Prostate gland (tissue), 2 donors: ENCODE measurements around the gene SLC38A10. TPM values are rescaled to one million over a fixed set of nuclear protein-coding genes. Genes with fewer than 3 reads are reported as not detected.

Experiments used
- DNase-seq: peaks from one replicate; pipeline ENCODE4 v3.0.0-alpha.2; 2019; ENCODE audit warnings: low spot score
- H3K27ac ChIP-seq, 2 donors: fragments of 200-600 bp; sonication (generic); 2 replicates each; pipeline ENCODE4 v1.5.1; 2017 to 2019
- H3K27me3 ChIP-seq: fragments of 200-600 bp; sonication (generic); replicated peaks from 2 replicates; pipeline ENCODE4 v1.5.1; 2019; ENCODE audit not compliant: insufficient read depth
- H3K36me3 ChIP-seq, 2 donors: fragments of 200-600 bp; sonication (generic); 1 replicate in 1 of 2; 2 replicates in 1 of 2; pipeline versions ENCODE4 v1.5.1 to v1.8.1; 2017 to 2019
- H3K4me1 ChIP-seq: fragments of 200-600 bp; sonication (generic); replicated peaks from 2 replicates; pipeline ENCODE4 v1.5.1; 2019
- H3K4me3 ChIP-seq, 2 donors: fragments of 200-600 bp; sonication (generic); 2 replicates each; pipeline ENCODE4 v1.5.1; 2017 to 2019
- H3K9me3 ChIP-seq: fragments of 200-600 bp; sonication (generic); 2 replicates; pipeline ENCODE4 v1.5.1; 2017
- POLR2A ChIP-seq: fragments of 450-650 bp; IDR thresholded peaks from one replicate; pipeline ENCODE4 v1.6.1; 2016; ENCODE audit warnings: antibody characterized with exemption, mild to moderate bottlenecking
- POLR2AphosphoS5 ChIP-seq: sonication (generic); formaldehyde crosslinking; IDR thresholded peaks from one replicate; pipeline ENCODE4 v1.6.1; 2017; ENCODE audit warnings: antibody characterized with exemption
- WGBS: methylation state at CpG from one replicate; pipeline ENCODE4 v1.1.5; 2018; 5-methylcytosine and 5-hydroxymethylcytosine counted together
- intact Hi-C: fragments of 100-400 bp; cut with DNase I; formaldehyde crosslinking; loops from one replicate; pipeline ENCODE4 v1.14.2; 2022
- total RNA-seq, 2 donors: library from RNA; depleted of rRNA; stranded (reverse); fragments of >200 nt; gene quantifications; one replicate each; pipeline ENCODE4 v1.1.0, GENCODE V29; 2016
- TF ChIP-seq, protein P1 (sequence below), 4 experiments: fragments of 200-600 bp in 2 of 4; fragments of 450-650 bp in 2 of 4; sonication (generic) in 2 of 4; IDR thresholded peaks; 1 replicate in 3 of 4; 2 replicates in 1 of 4; pipeline ENCODE4 v1.5.1; 2016 to 2019; ENCODE audit warnings: antibody characterized with exemption in 4 of 4, mild to moderate bottlenecking in 2 of 4, moderate library complexity in 2 of 4

Gene SLC38A10
- total RNA-seq, 2 donors from 2014 or later = 104 to 167 TPM

DNA sequence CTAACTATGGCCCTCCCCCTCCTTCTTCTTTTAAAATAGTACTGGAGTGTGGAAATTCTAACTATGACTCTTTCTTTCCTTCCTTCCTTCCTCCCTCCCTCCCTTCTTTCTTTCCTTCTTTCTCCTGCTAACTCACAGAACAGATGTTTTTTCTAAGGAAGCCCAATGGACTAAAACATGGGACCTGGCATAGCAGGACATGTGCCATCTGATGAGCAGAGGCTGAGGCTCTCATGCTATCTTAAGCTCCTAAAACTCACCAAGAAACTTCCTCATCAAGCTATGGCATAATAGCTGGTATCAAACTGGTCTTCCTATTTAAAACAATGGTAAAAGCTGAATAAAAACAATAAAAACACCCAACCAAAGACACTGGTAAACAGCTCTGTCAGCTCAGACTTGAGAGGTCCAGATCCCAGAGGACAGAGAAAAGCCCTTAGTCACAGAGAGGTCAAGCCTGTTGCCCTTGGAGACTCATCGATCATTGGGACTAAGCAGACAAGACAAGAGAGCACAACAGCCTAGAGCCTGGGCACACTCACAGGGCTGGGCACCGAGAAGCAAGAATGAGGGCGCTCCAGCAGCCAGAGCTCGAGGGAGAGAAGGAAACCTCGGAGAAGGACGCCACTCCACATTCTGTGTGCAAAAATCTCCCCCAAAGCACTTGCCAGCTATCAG is 27.6 kb downstream of the SLC38A10 start:
- no peaks in the 10 kb centered on the region for H3K4me1 ChIP-seq
- 92% methylated on average over 6 of the region's 6 CpGs for WGBS
- DNase-seq = no peak
- no peaks in the 10 kb centered on the region for H3K9me3 ChIP-seq
- no peak for TF ChIP-seq POLR2AphosphoS5
- TF ChIP-seq, protein P1, sequence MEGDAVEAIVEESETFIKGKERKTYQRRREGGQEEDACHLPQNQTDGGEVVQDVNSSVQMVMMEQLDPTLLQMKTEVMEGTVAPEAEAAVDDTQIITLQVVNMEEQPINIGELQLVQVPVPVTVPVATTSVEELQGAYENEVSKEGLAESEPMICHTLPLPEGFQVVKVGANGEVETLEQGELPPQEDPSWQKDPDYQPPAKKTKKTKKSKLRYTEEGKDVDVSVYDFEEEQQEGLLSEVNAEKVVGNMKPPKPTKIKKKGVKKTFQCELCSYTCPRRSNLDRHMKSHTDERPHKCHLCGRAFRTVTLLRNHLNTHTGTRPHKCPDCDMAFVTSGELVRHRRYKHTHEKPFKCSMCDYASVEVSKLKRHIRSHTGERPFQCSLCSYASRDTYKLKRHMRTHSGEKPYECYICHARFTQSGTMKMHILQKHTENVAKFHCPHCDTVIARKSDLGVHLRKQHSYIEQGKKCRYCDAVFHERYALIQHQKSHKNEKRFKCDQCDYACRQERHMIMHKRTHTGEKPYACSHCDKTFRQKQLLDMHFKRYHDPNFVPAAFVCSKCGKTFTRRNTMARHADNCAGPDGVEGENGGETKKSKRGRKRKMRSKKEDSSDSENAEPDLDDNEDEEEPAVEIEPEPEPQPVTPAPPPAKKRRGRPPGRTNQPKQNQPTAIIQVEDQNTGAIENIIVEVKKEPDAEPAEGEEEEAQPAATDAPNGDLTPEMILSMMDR (IDR thresholded peaks at IDR 0.05) = no peak
- no peak for TF ChIP-seq POLR2A
- H3K27ac ChIP-seq = no peak overlapping the region
- H3K27me3 ChIP-seq = no peaks in the 10 kb centered on the region
- intact Hi-C loops = no loop called here
- H3K4me3 ChIP-seq = no peak overlapping the region
- peaks cover 4 to 9% of the 10 kb centered on the region in 2 donors for H3K36me3 ChIP-seq

DNA sequence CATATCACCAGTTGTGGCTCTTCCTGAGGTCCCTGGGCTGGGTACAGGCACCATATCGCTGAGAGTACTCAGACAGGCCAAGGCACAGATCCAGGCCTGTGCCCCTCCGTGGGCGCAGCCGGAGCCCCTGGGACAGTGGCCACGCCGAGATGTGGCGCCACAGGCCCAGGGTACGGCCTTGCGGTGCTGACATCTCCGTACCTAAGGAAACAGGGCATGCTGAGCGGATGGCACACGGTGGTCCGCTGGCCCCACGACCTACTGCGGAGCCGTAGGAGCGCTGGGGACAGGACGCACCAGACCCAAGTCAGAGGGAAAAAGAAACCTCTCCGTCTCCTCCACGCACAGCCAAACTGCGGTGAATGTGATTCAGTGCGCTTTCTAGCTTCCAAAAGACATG is 29.5 kb downstream of the SLC38A10 start:
- Histone ChIP-seq H3K27me3 (no peaks in the 10 kb centered on the region), H3K4me3 (no peak overlapping the region), H3K4me1 (no peaks in the 10 kb centered on the region), H3K36me3 (peaks cover 0 to 9% of the 10 kb centered on the region in 2 donors), H3K9me3 (no peaks in the 10 kb centered on the region), H3K27ac (no peak overlapping the region)
- TF ChIP-seq POLR2A = no peak
- TF ChIP-seq POLR2AphosphoS5 = no peak
- TF ChIP-seq, protein P1 (IDR thresholded peaks at IDR 0.05) = no peak
- WGBS = 96% methylated on average over 22 of the region's 22 CpGs
- DNase-seq = no peak
- intact Hi-C loops = no loop called here

DNA sequence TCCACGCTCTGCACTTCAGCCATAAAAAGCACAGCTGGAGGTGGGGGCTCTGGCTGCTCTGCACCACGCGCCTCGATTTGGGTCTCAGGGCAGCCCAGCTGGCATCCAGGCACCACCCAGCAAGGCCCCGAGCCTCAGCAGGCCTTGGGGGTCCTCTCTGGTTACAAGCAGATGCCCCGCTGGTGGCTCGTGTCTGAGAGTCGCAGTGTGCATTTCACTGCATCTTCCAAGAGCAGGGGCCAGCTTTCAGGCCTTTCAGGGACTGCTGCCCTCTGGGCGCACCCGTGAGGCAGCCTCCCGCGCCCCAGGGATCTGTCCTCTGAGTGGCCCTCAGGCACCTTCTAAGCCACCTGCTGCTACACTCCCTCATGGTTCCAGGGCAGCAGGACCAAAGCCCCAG is 30.5 kb downstream of the SLC38A10 start:
- Histone ChIP-seq H3K27ac (no peak overlapping the region), H3K9me3 (no peaks in the 10 kb centered on the region), H3K36me3 (peaks cover 0 to 15% of the 10 kb centered on the region in 2 donors), H3K4me3 (no peak overlapping the region), H3K4me1 (no peaks in the 10 kb centered on the region), H3K27me3 (no peaks in the 10 kb centered on the region)
- DNase-seq = no peak
- intact Hi-C loops = no loop called here
- WGBS = 90% methylated on average over 10 of the region's 12 CpGs
- TF ChIP-seq POLR2A = no peak
- no peak for TF ChIP-seq POLR2AphosphoS5
- TF ChIP-seq, protein P1 (IDR thresholded peaks at IDR 0.05) = no peak

DNA sequence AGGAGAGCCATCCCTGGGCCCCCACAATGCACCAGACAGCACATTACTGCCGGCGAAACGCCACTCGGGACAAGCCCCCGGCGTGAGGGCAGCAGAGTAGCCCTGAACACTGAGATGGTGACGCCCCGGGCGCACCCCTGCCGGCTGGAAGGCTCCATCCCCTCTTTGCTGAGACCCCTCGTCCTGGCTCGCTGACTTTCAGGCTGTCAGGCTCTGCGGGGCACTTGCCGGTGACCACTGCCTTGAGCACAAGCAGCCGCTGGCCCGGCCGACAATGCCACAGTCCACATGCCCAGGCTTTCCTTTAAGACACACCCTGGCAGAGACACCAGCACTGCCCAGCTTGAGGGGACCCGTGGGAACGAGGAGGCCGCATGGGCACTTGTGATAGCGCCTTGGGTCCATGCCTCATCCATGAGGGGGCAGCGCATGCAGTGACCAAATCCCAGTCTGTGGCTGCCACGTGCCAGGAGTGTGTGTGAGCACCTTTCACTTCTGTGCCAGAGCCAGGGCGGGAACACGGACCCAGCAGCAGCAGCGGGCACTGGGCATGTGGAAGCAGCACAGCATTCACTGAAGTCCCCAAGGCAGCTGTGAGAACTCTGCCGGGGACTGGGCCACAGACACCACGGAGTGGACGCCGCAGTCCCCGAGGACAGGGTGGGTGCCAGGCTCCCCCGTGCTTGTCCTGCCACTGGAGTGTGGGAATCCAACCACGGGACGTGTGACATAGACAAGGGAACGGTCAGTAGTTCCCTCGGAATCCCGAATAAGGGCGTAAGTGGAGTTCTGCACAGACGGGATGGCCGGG is 31.5 kb downstream of the SLC38A10 start:
- DNase-seq = no peak
- intact Hi-C loops = no loop called here
- H3K4me3 ChIP-seq = no peak overlapping the region
- H3K36me3 ChIP-seq = peaks cover 0 to 22% of the 10 kb centered on the region in 2 donors
- no peak overlapping the region for H3K27ac ChIP-seq
- TF ChIP-seq POLR2AphosphoS5 (no peak), POLR2A (no peak)
- TF ChIP-seq, protein P1 (IDR thresholded peaks at IDR 0.05) = no peak
- no peaks in the 10 kb centered on the region for H3K9me3 ChIP-seq
- no peaks in the 10 kb centered on the region for H3K27me3 ChIP-seq
- 92% methylated on average over 39 of the region's 40 CpGs for WGBS
- H3K4me1 ChIP-seq = no peaks in the 10 kb centered on the region
